ENCODE measurements around the gene CCS. TPM values are rescaled to one million over a fixed set of nuclear protein-coding genes. Genes with fewer than 3 reads are reported as not detected.

Gene CCS
- total RNA-seq, 6 experiments from 2014 or later, result 22.6 to 54.2 (median 34.3) TPM

DNA sequence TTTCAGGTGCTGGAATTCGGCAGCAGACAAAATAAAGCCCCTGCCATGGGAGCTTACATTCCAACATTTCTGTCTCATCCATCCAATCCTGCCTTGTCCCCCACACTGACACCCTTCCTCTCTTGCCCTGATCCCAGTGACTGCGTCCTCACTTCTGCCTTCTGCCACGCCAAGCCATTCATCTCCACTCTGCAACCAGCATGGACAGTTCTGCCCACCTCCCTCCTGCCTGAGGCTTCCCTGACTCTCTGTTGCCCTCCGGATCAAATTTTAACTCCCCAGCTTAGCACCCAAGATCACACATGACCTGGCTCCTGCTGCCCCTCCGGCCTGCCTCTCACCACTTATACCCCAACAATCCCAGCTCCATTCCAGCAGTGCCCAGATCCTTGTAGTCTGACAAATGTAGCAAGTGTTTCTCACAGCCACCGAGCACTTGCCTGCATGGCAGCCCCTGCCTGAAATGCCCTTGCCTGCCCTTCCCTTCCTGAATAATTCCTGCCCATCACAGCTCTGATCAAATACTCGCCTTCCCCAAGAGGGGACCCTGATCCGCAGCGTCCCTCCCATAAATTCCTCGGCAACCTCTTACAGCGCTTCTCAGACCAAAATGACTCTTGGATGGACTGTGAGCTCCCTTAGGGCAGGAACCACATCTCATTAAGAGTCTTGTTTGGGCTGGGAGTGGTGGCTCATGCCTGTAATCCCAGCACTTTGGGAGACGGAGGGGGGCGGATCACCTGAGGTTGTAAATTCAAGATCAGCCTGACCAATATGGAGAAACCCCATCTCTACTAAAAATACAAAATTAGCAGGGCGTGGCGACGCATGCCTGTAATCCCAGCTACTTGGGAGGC is 44.0 kb upstream of the CCS start:
- ATAC-seq (no peak), DNase-seq (no peak)
- H3K27me3 ChIP-seq, result no peaks in the 10 kb centered on the region
- H3K4me1 ChIP-seq, result peaks cover 0 to 10% (median 0%) of the 10 kb centered on the region in 4 donors
- intact Hi-C loops (cut with DNase I), result no loop called here
- TF ChIP-seq, protein P1, sequence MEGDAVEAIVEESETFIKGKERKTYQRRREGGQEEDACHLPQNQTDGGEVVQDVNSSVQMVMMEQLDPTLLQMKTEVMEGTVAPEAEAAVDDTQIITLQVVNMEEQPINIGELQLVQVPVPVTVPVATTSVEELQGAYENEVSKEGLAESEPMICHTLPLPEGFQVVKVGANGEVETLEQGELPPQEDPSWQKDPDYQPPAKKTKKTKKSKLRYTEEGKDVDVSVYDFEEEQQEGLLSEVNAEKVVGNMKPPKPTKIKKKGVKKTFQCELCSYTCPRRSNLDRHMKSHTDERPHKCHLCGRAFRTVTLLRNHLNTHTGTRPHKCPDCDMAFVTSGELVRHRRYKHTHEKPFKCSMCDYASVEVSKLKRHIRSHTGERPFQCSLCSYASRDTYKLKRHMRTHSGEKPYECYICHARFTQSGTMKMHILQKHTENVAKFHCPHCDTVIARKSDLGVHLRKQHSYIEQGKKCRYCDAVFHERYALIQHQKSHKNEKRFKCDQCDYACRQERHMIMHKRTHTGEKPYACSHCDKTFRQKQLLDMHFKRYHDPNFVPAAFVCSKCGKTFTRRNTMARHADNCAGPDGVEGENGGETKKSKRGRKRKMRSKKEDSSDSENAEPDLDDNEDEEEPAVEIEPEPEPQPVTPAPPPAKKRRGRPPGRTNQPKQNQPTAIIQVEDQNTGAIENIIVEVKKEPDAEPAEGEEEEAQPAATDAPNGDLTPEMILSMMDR (IDR thresholded peaks at IDR 0.05), result no peak
- no peak for TF ChIP-seq POLR2A (IDR thresholded peaks at IDR 0.05)
- no peak overlapping the region for H3K27ac ChIP-seq
- no peak overlapping the region for H3K4me3 ChIP-seq
- 47% methylated on average over 9 of the region's 16 CpGs for WGBS (ENCODE audit: insufficient coverage, low coverage, low lambda C conversion rate, missing lambda C conversion rate)
- no peaks in the 10 kb centered on the region for H3K36me3 ChIP-seq
- H3K9me3 ChIP-seq, result no peaks in the 10 kb centered on the region

DNA sequence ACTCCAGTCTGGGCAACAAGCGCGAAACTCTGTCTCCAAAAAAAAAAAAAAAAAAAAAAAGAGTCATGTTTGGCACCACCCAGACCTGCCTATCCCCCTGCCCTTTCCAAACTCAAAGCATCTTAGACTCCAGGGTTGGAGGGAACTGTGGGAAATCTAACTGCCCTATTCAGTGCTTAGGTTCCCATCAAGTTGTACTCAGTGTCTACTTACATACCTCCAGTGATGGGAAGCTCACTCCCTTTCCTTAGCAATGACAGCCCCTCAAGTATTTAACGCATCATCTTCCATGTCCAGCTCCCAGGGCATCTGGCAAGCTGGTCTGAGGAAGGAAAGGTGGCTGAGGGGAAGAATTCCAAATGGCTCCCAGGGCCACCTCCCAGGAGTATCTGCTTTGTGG is 43.3 kb upstream of the CCS start:
- no peak for TF ChIP-seq POLR2A (IDR thresholded peaks at IDR 0.05)
- TF ChIP-seq, protein P1 (IDR thresholded peaks at IDR 0.05), result no peak
- DNase-seq (no peak), ATAC-seq (no peak)
- H3K36me3 ChIP-seq, result no peaks in the 10 kb centered on the region
- WGBS (ENCODE audit: insufficient coverage, low coverage, low lambda C conversion rate, missing lambda C conversion rate), result 70% methylated on average over 3 of the region's 3 CpGs
- H3K4me1 ChIP-seq, result peaks cover 0 to 7% (median 0%) of the 10 kb centered on the region in 4 donors
- no peak overlapping the region for H3K27ac ChIP-seq
- no peaks in the 10 kb centered on the region for H3K9me3 ChIP-seq
- intact Hi-C loops (cut with DNase I), result no loop called here
- no peaks in the 10 kb centered on the region for H3K27me3 ChIP-seq
- H3K4me3 ChIP-seq, result no peak overlapping the region

DNA sequence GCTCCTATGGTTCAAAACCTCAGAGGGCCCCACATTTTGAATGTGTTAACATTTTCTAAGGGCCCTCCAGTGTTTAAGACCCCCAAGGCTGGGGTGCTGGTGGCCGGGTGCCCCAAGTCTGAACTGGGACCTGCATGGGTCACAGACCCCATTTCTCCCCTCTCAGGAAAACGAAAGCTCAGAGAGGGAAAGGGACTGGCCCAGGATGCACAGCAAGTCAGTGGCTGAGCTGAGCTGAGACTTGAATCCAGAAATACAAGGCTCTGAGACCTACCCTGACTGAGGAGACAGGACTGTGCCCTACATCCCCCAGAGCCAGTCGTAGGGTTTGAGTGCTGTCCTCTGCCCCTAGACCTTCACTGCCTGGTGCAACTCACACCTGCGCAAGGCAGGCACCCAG is 42.1 kb upstream of the CCS start:
- Histone ChIP-seq H3K4me3 (no peak overlapping the region), H3K9me3 (no peaks in the 10 kb centered on the region), H3K27ac (no peak overlapping the region), H3K36me3 (no peaks in the 10 kb centered on the region), H3K27me3 (no peaks in the 10 kb centered on the region), H3K4me1 (no peaks in the 10 kb centered on the region)
- 88% methylated on average over 2 of the region's 4 CpGs for WGBS (ENCODE audit: insufficient coverage, low coverage, low lambda C conversion rate, missing lambda C conversion rate)
- TF ChIP-seq, protein P1 (IDR thresholded peaks at IDR 0.05), result no peak
- no peak for TF ChIP-seq POLR2A (IDR thresholded peaks at IDR 0.05)
- DNase-seq, result no peak
- ATAC-seq, result no peak
- intact Hi-C loops (cut with DNase I), result no loop called here

DNA sequence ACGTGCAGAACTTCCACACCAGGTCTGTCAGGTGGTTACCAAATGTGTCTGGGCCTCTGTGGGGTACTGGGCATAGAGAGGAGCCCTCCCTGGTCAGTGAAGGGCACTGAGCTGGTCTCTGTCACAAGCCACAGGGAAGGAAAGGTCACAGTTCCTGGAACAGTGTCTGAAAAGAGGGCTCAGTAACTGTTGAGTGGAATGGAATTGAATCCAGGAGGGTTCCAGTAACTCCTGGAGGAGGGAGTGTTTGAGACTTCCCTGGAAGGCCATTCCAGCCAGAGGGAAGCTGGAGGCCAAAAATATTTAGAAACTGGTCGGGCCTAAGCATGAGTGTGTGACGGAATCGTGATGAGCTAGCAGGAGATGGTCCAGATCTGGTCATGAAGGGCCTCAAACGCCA is 38.4 kb upstream of the CCS start:
- DNase-seq, result no peak
- 83% methylated on average over 4 of the region's 5 CpGs for WGBS (ENCODE audit: insufficient coverage, low coverage, low lambda C conversion rate, missing lambda C conversion rate)
- H3K4me3 ChIP-seq, result no peak overlapping the region
- intact Hi-C loops (cut with DNase I), result no loop called here
- no peaks in the 10 kb centered on the region for H3K36me3 ChIP-seq
- no peak for ATAC-seq
- no peaks in the 10 kb centered on the region for H3K9me3 ChIP-seq
- peaks cover 0 to 4% (median 0%) of the 10 kb centered on the region in 4 donors for H3K4me1 ChIP-seq
- H3K27me3 ChIP-seq, result no peaks in the 10 kb centered on the region
- no peak for TF ChIP-seq POLR2A (IDR thresholded peaks at IDR 0.05)
- TF ChIP-seq, protein P1 (IDR thresholded peaks at IDR 0.05), result no peak
- H3K27ac ChIP-seq, result no peak overlapping the region

Data from right lobe of liver (tissue), 6 donors.